ENCODE measurements around the gene CDH13. TPM values are rescaled to one million over a fixed set of nuclear protein-coding genes. Genes with fewer than 3 reads are reported as not detected.

CDH13 gene
- total RNA-seq, 4 donors from 2014 or later: 12.5 to 35.9 (median 22.1) TPM

GRCh38 chr16:83515395-83515794 lies 888.6 kb downstream of the CDH13 start:
- ATAC-seq (ENCODE audit: low FRiP score) (no peak), DNase-seq (ENCODE audit: low spot score) (no peak)
- no peak for TF ChIP-seq CTCF (IDR thresholded peaks at IDR 0.05)

DNA sequence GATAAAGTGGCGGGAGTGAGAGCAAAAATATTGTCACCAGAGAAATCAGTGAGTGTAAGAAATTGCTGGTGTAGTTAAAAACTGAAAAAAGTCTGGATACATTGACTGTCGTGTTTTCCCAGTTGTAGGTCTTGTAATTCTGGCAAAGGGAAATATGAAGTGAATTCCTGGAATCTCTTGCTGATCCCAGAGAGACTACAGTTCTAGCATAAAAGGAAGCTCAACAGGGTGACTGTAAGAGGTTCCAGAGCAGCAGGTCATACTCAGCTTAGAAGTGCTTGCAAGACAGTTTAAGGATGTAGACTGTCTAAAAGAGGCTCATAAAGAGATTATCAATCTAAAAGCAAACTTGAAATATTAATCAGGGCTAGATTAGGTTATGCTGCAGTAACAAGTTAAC lies 890.2 kb downstream of the CDH13 start:
- no peak for ATAC-seq (ENCODE audit: low FRiP score)
- no peak for TF ChIP-seq CTCF (IDR thresholded peaks at IDR 0.05)
- DNase-seq (ENCODE audit: low spot score): no peak

DNA sequence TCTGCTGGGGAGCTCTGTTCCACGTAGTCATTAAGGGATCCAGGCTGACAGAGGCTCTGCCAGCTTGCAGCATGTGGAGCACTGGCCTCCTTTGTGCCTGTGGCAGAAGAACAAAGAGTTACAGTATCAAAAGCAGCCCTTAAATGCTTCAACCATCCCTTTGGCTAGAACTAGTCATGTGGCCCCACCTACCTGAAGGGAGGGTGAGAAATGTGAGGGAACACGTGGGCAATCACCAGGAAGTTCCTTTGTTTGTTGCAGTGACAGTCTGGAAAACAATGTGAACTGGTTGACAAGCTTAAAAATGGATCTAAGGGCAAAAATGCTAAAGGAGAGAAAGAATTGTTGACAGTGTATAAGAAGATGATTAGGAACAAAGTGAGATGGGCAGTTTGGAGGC lies 890.6 kb downstream of the CDH13 start:
- no peak for TF ChIP-seq CTCF (IDR thresholded peaks at IDR 0.05)
- ATAC-seq (ENCODE audit: low FRiP score) (no peak), DNase-seq (ENCODE audit: low spot score) (no peak)

- DNase-seq (ENCODE audit: low spot score) (no peak), ATAC-seq (ENCODE audit: low FRiP score) (no peak)
- no peak for TF ChIP-seq CTCF (IDR thresholded peaks at IDR 0.05)
These were observed 893.8 kb downstream of the CDH13 start for GRCh38 chr16:83520596-83520995.

- ATAC-seq (ENCODE audit: low FRiP score) (no peak), DNase-seq (ENCODE audit: low spot score) (no peak)
- TF ChIP-seq CTCF (IDR thresholded peaks at IDR 0.05): no peak
These were observed 903.5 kb downstream of the CDH13 start for GRCh38 chr16:83530293-83530692.

DNA sequence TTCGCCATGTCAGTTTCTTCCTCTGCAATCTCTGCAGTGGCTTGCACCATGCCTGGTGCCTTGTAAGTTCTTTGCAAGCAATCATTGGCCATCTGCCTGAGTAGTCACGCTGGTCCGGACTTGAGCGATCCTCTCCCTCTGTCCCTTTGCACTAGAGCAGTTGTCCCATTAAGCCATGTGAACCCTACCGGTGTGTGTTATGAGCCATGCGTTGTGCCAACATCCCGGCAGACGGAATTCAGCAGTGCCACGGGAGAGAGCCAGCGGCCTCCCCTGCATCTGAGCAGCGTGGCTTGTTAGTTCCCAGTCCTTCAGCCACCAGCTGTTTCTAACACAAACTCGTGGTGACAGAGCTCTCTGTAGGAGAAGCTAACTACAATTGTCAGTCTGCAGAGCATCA lies 905.9 kb downstream of the CDH13 start:
- no peak for ATAC-seq (ENCODE audit: low FRiP score)

More for the DNA sequence above, 905.9 kb downstream of the CDH13 start:
- no peak for TF ChIP-seq CTCF (IDR thresholded peaks at IDR 0.05)
- no peak for DNase-seq (ENCODE audit: low spot score)
